Islet precursor cell (in vitro differentiated cells): ENCODE results near the gene EFNA4.

Experiments
- DNase-seq: peaks from one replicate; pipeline ENCODE4 v3.0.0-alpha.2; 2018

EFNA4 gene

GRCh38 chr1:155075535-155075934 is 12.0 kb downstream of the EFNA4 start:
- no peak for DNase-seq

GRCh38 chr1:155076371-155076770 is 12.8 kb downstream of the EFNA4 start:
- no peak for DNase-seq

- peak; percentile 83 for DNase-seq
Measured at GRCh38 chr1:155077346-155077745, 13.8 kb downstream of the EFNA4 start.

- no peak for DNase-seq
Measured at GRCh38 chr1:155077758-155078445, 14.4 kb downstream of the EFNA4 start.

DNA sequence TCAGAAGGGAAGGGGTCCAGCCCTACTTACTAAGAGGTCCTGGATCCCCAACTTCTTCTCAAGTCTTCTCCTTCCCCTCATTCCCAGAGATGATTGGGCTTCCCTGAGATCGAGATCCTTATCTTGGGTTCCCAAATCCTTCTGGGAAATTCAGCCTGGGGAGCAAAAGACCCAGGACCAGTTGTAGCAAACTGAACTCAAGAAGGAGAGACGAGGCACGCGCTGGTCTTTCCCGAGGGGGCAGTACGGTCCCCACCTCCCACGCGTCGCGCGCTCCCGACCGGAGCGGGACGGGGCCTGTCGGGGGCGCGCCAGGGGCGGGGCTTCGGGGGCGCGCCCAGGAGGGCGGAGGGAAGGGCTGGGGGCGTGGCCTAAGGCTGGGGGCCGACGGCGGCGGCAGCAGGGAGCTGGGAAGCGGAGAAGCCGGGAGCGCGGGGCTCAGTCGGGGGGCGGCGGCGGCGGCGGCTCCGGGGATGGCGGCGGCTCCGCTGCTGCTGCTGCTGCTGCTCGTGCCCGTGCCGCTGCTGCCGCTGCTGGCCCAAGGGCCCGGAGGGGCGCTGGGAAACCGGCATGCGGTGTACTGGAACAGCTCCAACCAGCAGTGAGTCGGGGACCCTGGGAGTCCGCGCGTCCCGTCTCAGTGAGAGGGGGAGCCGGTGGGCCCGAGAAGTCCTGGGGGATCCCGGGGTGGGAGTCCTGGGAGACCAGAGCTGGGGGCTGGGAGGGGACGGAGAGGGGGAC is 15.1 kb downstream of the EFNA4 start, which contains the start of gene EFNA3:
Gene EFNA3 (plus strand): TSS at position 369 of the 741 bp plus-strand sequence. CDS start 105 bp downstream, at position 474.
- peak; percentile 77 for DNase-seq

DNA sequence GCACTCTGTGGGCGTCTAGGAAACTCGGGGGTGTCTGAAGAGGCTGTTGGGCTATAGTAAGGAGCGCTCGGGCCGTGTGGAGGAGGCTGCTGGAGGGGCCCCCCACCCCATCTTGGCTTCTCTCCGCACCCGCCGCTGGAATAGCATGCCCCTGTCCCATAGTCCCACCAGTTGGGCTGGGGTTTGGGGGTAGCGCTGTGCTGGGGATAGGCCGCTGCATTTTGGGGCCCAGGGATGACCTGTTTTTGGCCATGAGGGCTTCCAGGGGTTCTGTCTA is 15.6 kb downstream of the EFNA4 start:
- DNase-seq = no peak

GRCh38 chr1:155079487-155080311 is 16.2 kb downstream of the EFNA4 start:
- peak; percentile 67 for DNase-seq

GRCh38 chr1:155080312-155081228 is 17.0 kb downstream of the EFNA4 start:
- peak; percentile 75 for DNase-seq

GRCh38 chr1:155081472-155082300 is 18.1 kb downstream of the EFNA4 start:
- DNase-seq = peak; percentile 67

- DNase-seq = peak; percentile 63
Measured at GRCh38 chr1:155082301-155083051, 18.9 kb downstream of the EFNA4 start.

DNA sequence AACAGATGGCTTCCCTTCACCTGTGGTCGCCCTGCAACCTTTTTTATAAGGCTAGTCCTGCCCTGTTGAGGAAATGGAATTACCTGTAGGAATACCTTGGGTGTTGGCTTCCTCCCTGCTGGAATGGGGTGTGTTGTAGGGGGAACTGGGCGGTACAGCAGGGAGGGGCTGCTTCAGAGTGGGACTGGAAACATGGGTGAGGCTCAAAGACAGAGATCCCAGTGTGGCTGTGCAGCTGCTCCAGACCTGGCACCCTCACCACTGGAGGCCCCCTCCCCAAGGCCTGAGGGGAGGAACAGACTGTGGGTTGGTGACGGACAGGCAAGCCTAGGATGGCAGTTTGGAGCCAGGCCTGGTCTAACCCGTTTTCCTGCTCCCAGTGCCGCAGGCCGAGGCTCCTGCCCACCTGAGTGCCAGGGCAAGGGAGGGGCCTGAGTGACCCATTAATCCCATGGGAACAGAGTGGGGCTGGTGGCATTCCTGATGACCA is 19.6 kb downstream of the EFNA4 start:
- DNase-seq = peak; percentile 52

DNA sequence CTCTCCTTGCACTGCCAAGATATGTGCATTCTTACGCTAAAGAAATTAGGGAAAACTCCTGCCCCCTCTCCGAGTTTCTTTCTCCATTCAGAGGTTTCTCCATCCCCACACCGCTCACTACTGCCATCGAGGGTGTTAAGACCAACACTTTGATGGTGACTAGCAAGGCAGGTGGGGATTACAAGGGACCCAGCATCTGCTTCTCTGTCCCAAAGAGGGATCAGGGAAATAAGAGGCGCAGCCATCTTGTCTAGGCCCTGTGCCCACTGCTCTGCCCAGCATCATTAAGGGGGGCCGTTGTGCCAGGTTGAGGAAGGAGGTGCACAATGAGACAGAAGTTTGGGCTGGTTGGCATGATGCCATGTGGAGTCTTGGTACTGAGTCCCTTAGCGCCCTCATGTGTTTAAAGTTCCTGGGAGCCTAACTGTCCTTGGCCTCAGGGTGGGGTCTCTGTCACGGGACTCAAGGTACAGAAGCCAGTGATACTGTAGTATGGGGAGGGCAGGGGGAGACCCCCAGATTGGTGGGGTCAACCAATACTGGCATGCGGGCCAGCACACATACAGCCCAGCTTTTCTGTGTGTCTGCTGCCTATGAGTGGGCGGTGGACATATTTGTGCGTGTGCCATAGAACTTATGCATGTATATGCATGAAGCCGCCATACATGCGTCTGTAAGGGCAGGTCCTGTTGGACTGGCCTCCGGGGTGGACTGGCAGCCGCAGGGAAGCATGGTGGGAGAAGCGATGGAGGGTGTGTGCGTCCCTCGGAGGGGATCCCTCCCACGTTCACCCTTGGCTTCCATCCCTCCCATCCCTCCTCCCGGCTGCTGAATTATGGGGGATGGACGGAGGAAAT is 20.6 kb downstream of the EFNA4 start:
- no peak for DNase-seq

DNA sequence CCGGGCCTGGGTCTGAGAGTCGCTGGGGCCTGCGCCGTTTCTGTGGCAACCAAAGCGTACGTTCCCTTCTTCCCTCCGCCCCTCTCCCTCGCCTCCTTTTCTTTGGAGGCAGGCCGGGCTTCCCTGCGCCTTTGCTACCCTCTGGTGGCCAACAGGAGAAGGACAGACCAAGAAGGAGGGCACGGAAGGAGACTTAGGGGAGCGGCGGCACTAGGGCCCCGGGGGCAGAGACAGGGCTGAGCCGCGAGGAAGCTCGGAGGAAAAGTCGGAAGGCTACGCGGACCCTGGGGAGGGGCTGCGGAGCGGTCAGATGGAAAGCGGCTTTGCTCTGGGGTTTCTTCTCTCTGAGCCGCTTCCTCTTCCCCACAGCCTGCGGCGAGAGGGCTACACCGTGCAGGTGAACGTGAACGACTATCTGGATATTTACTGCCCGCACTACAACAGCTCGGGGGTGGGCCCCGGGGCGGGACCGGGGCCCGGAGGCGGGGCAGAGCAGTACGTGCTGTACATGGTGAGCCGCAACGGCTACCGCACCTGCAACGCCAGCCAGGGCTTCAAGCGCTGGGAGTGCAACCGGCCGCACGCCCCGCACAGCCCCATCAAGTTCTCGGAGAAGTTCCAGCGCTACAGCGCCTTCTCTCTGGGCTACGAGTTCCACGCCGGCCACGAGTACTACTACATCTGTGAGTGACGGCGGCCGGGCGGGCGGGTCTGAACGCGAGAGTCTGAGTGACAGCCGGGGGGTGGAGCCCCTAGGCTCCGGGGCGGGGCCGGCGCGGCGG is 21.4 kb downstream of the EFNA4 start:
- DNase-seq = peak; percentile 98

DNA sequence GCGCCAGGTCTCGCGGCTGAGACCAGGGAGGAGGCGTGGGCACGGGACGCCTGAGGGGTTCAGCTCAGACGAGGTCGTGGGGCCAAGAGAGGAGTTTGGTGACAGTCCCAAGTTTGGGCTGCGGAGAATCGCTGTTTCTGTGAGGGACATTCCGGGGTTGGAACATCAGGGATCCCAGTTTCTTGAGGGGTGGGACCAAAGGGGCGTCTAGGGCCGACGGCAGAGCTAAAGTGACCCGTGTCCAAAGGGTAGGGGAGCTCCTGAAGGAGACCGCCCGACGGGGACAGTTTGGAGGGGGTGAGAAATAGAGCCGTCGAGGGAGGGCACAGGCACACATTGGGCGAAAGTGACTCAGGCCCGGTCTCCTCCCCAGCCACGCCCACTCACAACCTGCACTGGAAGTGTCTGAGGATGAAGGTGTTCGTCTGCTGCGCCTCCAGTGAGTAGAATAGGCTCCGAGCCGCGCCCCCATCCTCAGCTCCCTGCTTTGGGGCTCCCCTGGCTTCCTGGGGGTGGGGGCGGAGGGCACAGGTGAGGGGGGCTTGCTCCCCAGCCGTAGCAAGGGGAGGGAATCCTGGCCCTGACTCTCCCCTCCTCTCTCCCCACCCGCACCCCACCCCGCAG is 22.1 kb downstream of the EFNA4 start:
- DNase-seq = peak; percentile 82

- peak; percentile 87 for DNase-seq
Measured at GRCh38 chr1:155086128-155086741, 22.7 kb downstream of the EFNA4 start.

DNA sequence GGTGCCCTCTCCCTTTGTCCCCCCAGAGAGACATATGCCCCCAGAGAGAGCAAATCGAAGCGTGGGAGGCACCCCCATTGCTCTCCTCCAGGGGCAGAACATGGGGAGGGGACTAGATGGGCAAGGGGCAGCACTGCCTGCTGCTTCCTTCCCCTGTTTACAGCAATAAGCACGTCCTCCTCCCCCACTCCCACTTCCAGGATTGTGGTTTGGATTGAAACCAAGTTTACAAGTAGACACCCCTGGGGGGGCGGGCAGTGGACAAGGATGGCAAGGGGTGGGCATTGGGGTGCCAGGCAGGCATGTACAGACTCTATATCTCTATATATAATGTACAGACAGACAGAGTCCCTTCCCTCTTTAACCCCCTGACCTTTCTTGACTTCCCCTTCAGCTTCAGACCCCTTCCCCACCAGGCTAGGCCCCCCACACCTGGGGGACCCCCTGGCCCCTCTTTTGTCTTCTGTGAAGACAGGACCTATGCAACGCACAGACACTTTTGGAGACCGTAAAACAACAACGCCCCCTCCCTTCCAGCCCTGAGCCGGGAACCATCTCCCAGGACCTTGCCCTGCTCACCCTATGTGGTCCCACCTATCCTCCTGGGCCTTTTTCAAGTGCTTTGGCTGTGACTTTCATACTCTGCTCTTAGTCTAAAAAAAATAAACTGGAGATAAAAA is 23.5 kb downstream of the EFNA4 start:
- DNase-seq = no peak
